PC-3 (cell line): ENCODE results near the gene LRP2BP.

Experiments
- EZH2phosphoT487 ChIP-seq: fragments of 300-600 bp; sonication (generic); IDR thresholded peaks from 2 replicates; pipeline ENCODE4 v1.6.1; 2018; ENCODE audit warnings: mild to moderate bottlenecking, antibody characterized with exemption, low read length, borderline replicate concordance
- TF ChIP-seq, protein P1 (sequence below): fragments of 300-600 bp; sonication (generic); conservative IDR thresholded peaks from 2 replicates; pipeline ENCODE4 v1.5.1; 2017; ENCODE audit warnings: antibody characterized with exemption, low read depth, mild to moderate bottlenecking, low read length

GRCh38 chr4:185437809-185438208, 42.1 kb upstream of the LRP2BP start:
- TF ChIP-seq, protein P1, sequence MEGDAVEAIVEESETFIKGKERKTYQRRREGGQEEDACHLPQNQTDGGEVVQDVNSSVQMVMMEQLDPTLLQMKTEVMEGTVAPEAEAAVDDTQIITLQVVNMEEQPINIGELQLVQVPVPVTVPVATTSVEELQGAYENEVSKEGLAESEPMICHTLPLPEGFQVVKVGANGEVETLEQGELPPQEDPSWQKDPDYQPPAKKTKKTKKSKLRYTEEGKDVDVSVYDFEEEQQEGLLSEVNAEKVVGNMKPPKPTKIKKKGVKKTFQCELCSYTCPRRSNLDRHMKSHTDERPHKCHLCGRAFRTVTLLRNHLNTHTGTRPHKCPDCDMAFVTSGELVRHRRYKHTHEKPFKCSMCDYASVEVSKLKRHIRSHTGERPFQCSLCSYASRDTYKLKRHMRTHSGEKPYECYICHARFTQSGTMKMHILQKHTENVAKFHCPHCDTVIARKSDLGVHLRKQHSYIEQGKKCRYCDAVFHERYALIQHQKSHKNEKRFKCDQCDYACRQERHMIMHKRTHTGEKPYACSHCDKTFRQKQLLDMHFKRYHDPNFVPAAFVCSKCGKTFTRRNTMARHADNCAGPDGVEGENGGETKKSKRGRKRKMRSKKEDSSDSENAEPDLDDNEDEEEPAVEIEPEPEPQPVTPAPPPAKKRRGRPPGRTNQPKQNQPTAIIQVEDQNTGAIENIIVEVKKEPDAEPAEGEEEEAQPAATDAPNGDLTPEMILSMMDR: no peak
- no peak for TF ChIP-seq EZH2phosphoT487
